Kidney (tissue), 14 donors: Measurements from ENCODE around the gene MEGF9. TPM values are rescaled to one million over a fixed set of nuclear protein-coding genes. Genes with fewer than 3 reads are reported as not detected.

Experiments
- DNase-seq, 5 donors: peaks; one replicate each; pipeline ENCODE4 v3.0.0-alpha.2; 2013 to 2020
- FAIRE-seq: peaks from 2 replicates; lab custom pipeline; 2012; peaks lifted over from hg19 to GRCh38; lab: Jason Lieb, UNC
- H3K27ac ChIP-seq, 2 donors: one replicate each; pipeline ENCODE4 v1.7.0; 2013; ENCODE audit warnings: low read depth in 2 of 2, low read length in 2 of 2, inconsistent platforms in 1 of 2
- H3K27me3 ChIP-seq: one replicate; pipeline ENCODE4 v1.7.1; 2013; ENCODE audit warnings: low read length, inconsistent platforms; ENCODE audit not compliant: control insufficient read depth, insufficient read depth
- H3K36me3 ChIP-seq, 3 donors: one replicate each; pipeline versions ENCODE4 v1.7.0 to v1.7.1; 2013; ENCODE audit warnings: low read length in 3 of 3, control low read depth in 1 of 3, inconsistent platforms in 1 of 3; ENCODE audit not compliant: insufficient read depth in 3 of 3, control insufficient read depth in 2 of 3
- H3K4me1 ChIP-seq, 3 donors: one replicate each; pipeline versions ENCODE4 v1.7.0 to v1.7.1; 2013; ENCODE audit warnings: low read length in 3 of 3, inconsistent platforms in 1 of 3, low read depth in 1 of 3; ENCODE audit not compliant: control insufficient read depth in 2 of 3, insufficient read depth in 2 of 3
- H3K4me3 ChIP-seq, 3 donors: one replicate each; pipeline versions ENCODE4 v1.7.0 to v1.8.1; 2013; ENCODE audit warnings: low read length in 3 of 3, control low read depth in 1 of 3, inconsistent platforms in 1 of 3
- H3K9ac ChIP-seq, 3 donors: one replicate each; pipeline versions ENCODE4 v1.7.0 to v1.7.1; 2013; ENCODE audit warnings: low read length in 3 of 3, control low read depth in 1 of 3, inconsistent platforms in 1 of 3
- H3K9me3 ChIP-seq, 3 donors: one replicate each; pipeline versions ENCODE4 v1.7.0 to v1.7.1; 2013; ENCODE audit warnings: low read length in 3 of 3, control low read depth in 1 of 3, inconsistent platforms in 1 of 3; ENCODE audit not compliant: control insufficient read depth in 2 of 3, insufficient read depth in 1 of 3
- CTCF ChIP-seq: IDR thresholded peaks from 3 replicates; pipeline ENCODE4 v1.5.1; 2012; ENCODE audit warnings: mild to moderate bottlenecking, moderate library complexity, borderline replicate concordance; ENCODE audit not compliant: insufficient read depth; ENCODE audit errors: extremely low read depth
- intact Hi-C: fragments of 100-400 bp; cut with DNase I; formaldehyde crosslinking; loops from one replicate; pipeline ENCODE4 v1.11.1; 2022
- polyA plus RNA-seq: library from polyadenylated mRNA; stranded (reverse); fragments of 350-450 nt; fragmentation: Illumina TruSeq; extraction: RNeasy Lipid Tissue Mini Kit (QIAGEN cat#74804); gene quantifications from one replicate; pipeline ENCODE4 v1.2.3, GENCODE V29; 2014; ENCODE audit warnings: low read depth, low replicate concordance; ENCODE audit not compliant: insufficient read depth
- total RNA-seq: library from RNA; stranded (reverse); fragmentation: NEBNext Ultra II Directional; extraction: Animal tissue kit (Norgen Biotek cat#: 25700); gene quantifications from one replicate; pipeline ENCODE4 v1.2.1, GENCODE V29; 2021
- donor health status: control.
- donor health status: control.
- donor health status: control.
- donor health status: control.
- donor health status: control.
- donor health status: DM: yes; HTN: yes; CAD: no.
- donor health status: Normal renal cell carcinoma (clear cell type).

The MEGF9 gene
- total and polyA plus RNA-seq, 2 donors from 2014 or later = 12.4 to 20.4 TPM

- intact Hi-C loops = no loop called here
- no peaks in the 10 kb centered on the region for H3K9me3 ChIP-seq
- H3K4me3 ChIP-seq = no peak overlapping the region
- H3K27ac ChIP-seq = peak overlapping the region; percentile 26 to 51
- peaks cover 0 to 7% (median 7%) of the 10 kb centered on the region in 3 donors for H3K4me1 ChIP-seq
- DNase-seq = peak; percentile 64 to 80 (median 75)
- FAIRE-seq = no peak
- TF ChIP-seq CTCF = no peak
- H3K9ac ChIP-seq = peak overlapping the region in 1 of 3 donors; percentile 2
- no peaks in the 10 kb centered on the region for H3K27me3 ChIP-seq
- no peaks in the 10 kb centered on the region for H3K36me3 ChIP-seq
These were observed 16.6 kb upstream of the MEGF9 start for GRCh38 chr9:120730654-120731514.

DNA sequence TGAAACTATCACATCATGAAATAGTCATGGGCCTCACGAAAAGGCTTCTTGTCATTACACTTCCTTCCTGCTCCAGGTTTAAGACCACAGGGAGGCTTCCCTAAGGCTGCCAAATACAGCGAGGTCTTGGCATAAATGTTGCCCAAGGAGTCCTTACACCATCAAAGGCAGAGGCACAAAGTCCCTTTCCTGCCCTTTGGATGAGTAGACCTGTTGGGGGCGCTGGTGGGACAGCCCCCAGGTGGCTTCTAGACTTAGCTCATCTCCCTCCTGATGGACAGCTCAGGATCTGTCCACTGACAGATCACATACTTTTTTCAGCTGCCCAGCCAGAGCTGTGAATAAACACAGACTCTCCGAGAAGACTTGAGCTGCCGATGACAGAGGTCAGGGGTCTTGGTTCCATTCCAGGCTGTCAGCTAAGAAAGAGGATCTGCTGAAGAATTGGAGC, 15.5 kb upstream of the MEGF9 start:
- no peaks in the 10 kb centered on the region for H3K9me3 ChIP-seq

DNA sequence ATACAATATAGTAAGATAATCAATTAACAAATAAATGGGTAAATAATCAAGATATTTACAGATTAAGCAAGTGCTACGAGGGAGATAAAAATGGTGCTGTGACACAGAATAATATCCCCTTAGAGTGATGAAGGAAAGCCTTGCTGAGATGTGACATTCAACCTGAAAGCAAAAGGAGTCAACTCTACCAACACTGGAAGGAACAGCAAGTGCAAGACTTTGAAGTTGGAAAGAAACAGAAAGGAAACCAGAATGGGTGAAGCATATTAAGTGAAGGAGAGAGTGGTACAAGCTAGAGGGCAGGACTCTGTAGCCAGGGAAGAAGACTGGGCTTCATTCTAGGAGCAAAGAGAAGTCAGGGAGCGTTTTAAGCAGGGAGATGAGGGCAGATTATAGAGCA, 12.2 kb upstream of the MEGF9 start:
- H3K4me3 ChIP-seq = no peak overlapping the region
- peaks cover 0 to 7% (median 6%) of the 10 kb centered on the region in 3 donors for H3K4me1 ChIP-seq
- no peaks in the 10 kb centered on the region for H3K27me3 ChIP-seq
- FAIRE-seq = no peak
- no peaks in the 10 kb centered on the region for H3K9me3 ChIP-seq
- TF ChIP-seq CTCF = no peak
- intact Hi-C loops = no loop called here
- DNase-seq = no peak
- no peak overlapping the region for H3K9ac ChIP-seq
- no peaks in the 10 kb centered on the region for H3K36me3 ChIP-seq
- H3K27ac ChIP-seq = no peak overlapping the region

More for the DNA sequence above, 15.5 kb upstream of the MEGF9 start:
- no peak for TF ChIP-seq CTCF
- peaks cover 0 to 7% (median 7%) of the 10 kb centered on the region in 3 donors for H3K4me1 ChIP-seq
- DNase-seq = peak in 1 of 5 donors; percentile 19
- no peak overlapping the region for H3K4me3 ChIP-seq
- no peaks in the 10 kb centered on the region for H3K36me3 ChIP-seq
- intact Hi-C loops = no loop called here
- no peak for FAIRE-seq
- H3K9ac ChIP-seq = no peak overlapping the region
- peak overlapping the region in 1 of 2 donors; percentile 51 for H3K27ac ChIP-seq
- H3K27me3 ChIP-seq = no peaks in the 10 kb centered on the region
